SK-N-SH (cell line): Measurements from ENCODE around the gene TCHP. TPM values are rescaled to one million over a fixed set of nuclear protein-coding genes. Genes with fewer than 3 reads are reported as not detected.

Experiments
- CTCF ChIA-PET: fragments of 300-600, 350-600 bp; formaldehyde crosslinking; extraction: SDS; loops from one replicate; lab custom pipeline; 2021; lab: Yijun Ruan, JAX
- POLR2A ChIA-PET: fragments of 350-600 bp; sonication (Branson Sonifier 250); formaldehyde crosslinking; extraction: SDS; loops from one replicate; lab custom pipeline; 2020; ENCODE audit warnings: antibody characterized with exemption, inconsistent platforms; lab: Yijun Ruan, JAX
- DNase-seq: peaks from one replicate; pipeline ENCODE4 v3.0.0; 2012
- H2AFZ ChIP-seq: fragments of 200-600 bp; sonication (generic); 2 replicates; pipeline ENCODE4 v1.8.1; 2016; ENCODE audit warnings: antibody characterized with exemption, mild to moderate bottlenecking, low read depth
- H3F3A ChIP-seq: fragments of 200-600 bp; sonication (generic); replicated peaks from 2 replicates; pipeline ENCODE3; 2016; ENCODE audit warnings: antibody characterized with exemption, mild to moderate bottlenecking; ENCODE audit not compliant: insufficient read depth
- H3K27ac ChIP-seq, 2 experiments: fragments of 200-500 bp in 1 of 2; fragments of 200-600 bp in 1 of 2; sonication (Bioruptor generic) in 1 of 2; sonication (generic), shearing (Covaris generic) in 1 of 2; 2 replicates each; pipeline versions ENCODE4 v1.5.1 to v1.6.1; 2014 to 2016; ENCODE audit warnings: low read depth in 2 of 2, inconsistent platforms in 1 of 2, low read length in 1 of 2, mild to moderate bottlenecking in 1 of 2, mixed read lengths in 1 of 2
- H3K27me3 ChIP-seq: fragments of 200-600 bp; sonication (generic), shearing (Covaris generic); 2 replicates; pipeline ENCODE4 v1.6.1; 2016; ENCODE audit warnings: mixed run types; ENCODE audit not compliant: insufficient read depth
- H3K36me3 ChIP-seq, 2 experiments: fragments of 200-500 bp in 1 of 2; fragments of 200-600 bp in 1 of 2; sonication (Bioruptor generic) in 1 of 2; sonication (generic) in 1 of 2; replicated peaks in 1 of 2; 2 replicates each; pipeline versions ENCODE3 to v1.5.1; 2014 to 2016; ENCODE audit warnings: low read length in 1 of 2, mild to moderate bottlenecking in 1 of 2; ENCODE audit not compliant: insufficient read depth in 2 of 2, control insufficient read depth in 1 of 2
- H3K4me1 ChIP-seq, 2 experiments: fragments of 200-500 bp in 1 of 2; fragments of 200-600 bp in 1 of 2; sonication (Bioruptor generic) in 1 of 2; sonication (generic), shearing (Covaris generic) in 1 of 2; 2 replicates each; pipeline versions ENCODE4 v1.5.1 to v1.6.1; 2014 to 2016; ENCODE audit warnings: low read depth in 1 of 2, low read length in 1 of 2, mixed run types in 1 of 2; ENCODE audit not compliant: insufficient read depth in 2 of 2, control insufficient read depth in 1 of 2
- H3K4me2 ChIP-seq: fragments of 200-600 bp; sonication (generic), shearing (Covaris generic); 2 replicates; pipeline ENCODE4 v1.6.1; 2017; ENCODE audit warnings: mixed run types
- H3K4me3 ChIP-seq, 2 experiments: fragments of 200-500 bp in 1 of 2; fragments of 200-600 bp in 1 of 2; sonication (Bioruptor generic) in 1 of 2; sonication (generic), shearing (Covaris generic) in 1 of 2; 2 replicates each; pipeline versions ENCODE4 v1.5.1 to v1.8.1; 2014 to 2016; ENCODE audit warnings: low read depth in 2 of 2, inconsistent platforms in 1 of 2, low read length in 1 of 2, mild to moderate bottlenecking in 1 of 2, mixed read lengths in 1 of 2, moderate library complexity in 1 of 2
- H3K79me2 ChIP-seq: fragments of 200-600 bp; sonication (generic); 2 replicates; pipeline ENCODE4 v1.8.1; 2017; ENCODE audit warnings: mild to moderate bottlenecking; ENCODE audit not compliant: insufficient read depth
- H3K9ac ChIP-seq: fragments of 200-600 bp; sonication (generic); 2 replicates; pipeline ENCODE4 v1.6.1; 2017; ENCODE audit warnings: mixed run types
- H3K9me2 ChIP-seq: fragments of 200-600 bp; sonication (generic); 2 replicates; pipeline ENCODE4 v1.6.1; 2017; ENCODE audit warnings: mixed run types
- H3K9me3 ChIP-seq: fragments of 200-600 bp; sonication (generic); 2 replicates; pipeline ENCODE4 v1.6.1; 2017; ENCODE audit warnings: mixed run types, mild to moderate bottlenecking, moderate library complexity
- H4K20me1 ChIP-seq: fragments of 200-600 bp; sonication (generic); 2 replicates; pipeline ENCODE4 v1.6.1; 2017; ENCODE audit warnings: mild to moderate bottlenecking, mixed run types; ENCODE audit not compliant: insufficient read depth
- ELF1 ChIP-seq: IDR thresholded peaks from 2 replicates; pipeline ENCODE4 v1.4.0; 2012
- EZH2phosphoT487 ChIP-seq: fragments of 200-600 bp; sonication (generic); IDR thresholded peaks from 2 replicates; pipeline ENCODE4 v1.6.1; 2017; ENCODE audit warnings: low read depth, mixed run types, mild to moderate bottlenecking, antibody characterized with exemption, moderate library complexity, borderline replicate concordance
- FOSL2 ChIP-seq: IDR thresholded peaks from 2 replicates; pipeline ENCODE4 v1.4.0; 2012; ENCODE audit warnings: low read depth, mild to moderate bottlenecking, moderate library complexity, borderline replicate concordance
- FOXJ3 ChIP-seq: sonication (generic); formaldehyde crosslinking; IDR thresholded peaks from 2 replicates; pipeline ENCODE4 v1.5.1; 2020; ENCODE audit warnings: mild to moderate bottlenecking, missing genetic modification reagents
- FOXM1 ChIP-seq: IDR thresholded peaks from 2 replicates; pipeline ENCODE4 v1.4.0; 2012; ENCODE audit warnings: low read depth, mild to moderate bottlenecking
- JUND ChIP-seq: IDR thresholded peaks from 2 replicates; pipeline ENCODE4 v1.4.0; 2012
- MEF2A ChIP-seq: IDR thresholded peaks from 2 replicates; pipeline ENCODE4 v1.4.0; 2012; ENCODE audit warnings: low read depth, borderline replicate concordance
- MXI1 ChIP-seq: IDR thresholded peaks from 2 replicates; pipeline ENCODE4 v1.6.1; 2012; ENCODE audit warnings: mild to moderate bottlenecking, low read depth, low read length, improper control_type of control experiment
- POLR2AphosphoS5 ChIP-seq: IDR thresholded peaks from 2 replicates; pipeline ENCODE4 v1.6.1; 2012; ENCODE audit warnings: low read depth, low read length
- RCOR1 ChIP-seq: fragments of 150-350 bp; IDR thresholded peaks from 2 replicates; pipeline ENCODE4 v1.6.1; 2017; ENCODE audit warnings: antibody characterized with exemption, low read length
- RFX5 ChIP-seq: IDR thresholded peaks from 2 replicates; pipeline ENCODE4 v1.6.1; 2012; ENCODE audit warnings: mild to moderate bottlenecking, improper control_type of control experiment, low read length
- RXRA ChIP-seq: IDR thresholded peaks from 2 replicates; pipeline ENCODE4 v1.4.0; 2012; ENCODE audit warnings: low read depth, mild to moderate bottlenecking, borderline replicate concordance
- TAF1 ChIP-seq: IDR thresholded peaks from 2 replicates; pipeline ENCODE4 v1.6.1; 2012; ENCODE audit warnings: low read depth, mild to moderate bottlenecking, low read length, moderate library complexity, borderline replicate concordance
- YY1 ChIP-seq: IDR thresholded peaks from 2 replicates; pipeline ENCODE4 v1.4.0; 2012; ENCODE audit warnings: low read depth, mild to moderate bottlenecking
- WGBS: methylation state at CpG from one replicate; pipeline ENCODE4 v1.1.6; 2017; ENCODE audit warnings: low lambda C conversion rate; 5-methylcytosine and 5-hydroxymethylcytosine counted together
- polyA plus RNA-seq, 3 experiments: library from polyadenylated mRNA; depleted of rRNA; stranded (reverse); fragments of >200 nt; gene quantifications; 2 replicates each; pipeline ENCODE4 v1.2.3, GENCODE V29; 2012
- TF ChIP-seq, protein P1 (sequence below): IDR thresholded peaks from 2 replicates; pipeline ENCODE4 v1.6.1; 2012; ENCODE audit warnings: mild to moderate bottlenecking, low read depth, low read length, moderate library complexity
- TF ChIP-seq, protein P2 (sequence below): fragments of 150-350 bp; IDR thresholded peaks from 2 replicates; pipeline ENCODE4 v1.6.1; 2016; ENCODE audit warnings: mild to moderate bottlenecking, low read depth, low read length
- TF ChIP-seq, protein P3 (sequence below): fragments of 200-600 bp; sonication (generic); IDR thresholded peaks from 2 replicates; pipeline ENCODE4 v1.6.1; 2017; ENCODE audit warnings: antibody characterized with exemption, mild to moderate bottlenecking, moderate library complexity
- TF ChIP-seq, protein P4 (sequence below): IDR thresholded peaks from 2 replicates; pipeline ENCODE4; 2012

Gene TCHP
- polyA plus RNA-seq, 1 of the 3 experiments (the other 2 are of a cell fraction), result 37.3 TPM

DNA sequence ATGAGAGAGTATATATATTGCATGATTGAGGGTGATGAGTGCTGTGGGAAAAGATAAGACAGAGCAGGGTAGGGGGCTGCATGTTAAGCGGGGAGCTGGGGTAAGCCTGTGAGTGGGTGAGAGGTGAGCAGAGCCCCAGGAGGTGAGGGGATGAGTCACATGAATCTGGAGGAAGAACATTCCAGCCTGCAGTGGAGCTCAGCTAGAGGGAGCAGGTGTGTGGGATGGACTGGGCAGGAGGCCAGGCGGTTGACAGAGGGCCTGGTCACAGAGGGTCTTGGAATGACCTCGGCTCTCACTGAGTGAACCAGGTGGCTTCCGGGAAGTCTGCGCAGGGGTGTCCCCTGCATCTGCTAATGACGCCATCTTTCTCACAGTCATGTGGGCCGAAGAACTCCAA, 51.7 kb downstream of the TCHP start (continued):
- TF ChIP-seq TAF1, result no peak
- no peak for TF ChIP-seq ELF1
- peak; percentile 70; the same call in 1 of the 2 replicates for TF ChIP-seq RXRA
- TF ChIP-seq YY1, result no peak

DNA sequence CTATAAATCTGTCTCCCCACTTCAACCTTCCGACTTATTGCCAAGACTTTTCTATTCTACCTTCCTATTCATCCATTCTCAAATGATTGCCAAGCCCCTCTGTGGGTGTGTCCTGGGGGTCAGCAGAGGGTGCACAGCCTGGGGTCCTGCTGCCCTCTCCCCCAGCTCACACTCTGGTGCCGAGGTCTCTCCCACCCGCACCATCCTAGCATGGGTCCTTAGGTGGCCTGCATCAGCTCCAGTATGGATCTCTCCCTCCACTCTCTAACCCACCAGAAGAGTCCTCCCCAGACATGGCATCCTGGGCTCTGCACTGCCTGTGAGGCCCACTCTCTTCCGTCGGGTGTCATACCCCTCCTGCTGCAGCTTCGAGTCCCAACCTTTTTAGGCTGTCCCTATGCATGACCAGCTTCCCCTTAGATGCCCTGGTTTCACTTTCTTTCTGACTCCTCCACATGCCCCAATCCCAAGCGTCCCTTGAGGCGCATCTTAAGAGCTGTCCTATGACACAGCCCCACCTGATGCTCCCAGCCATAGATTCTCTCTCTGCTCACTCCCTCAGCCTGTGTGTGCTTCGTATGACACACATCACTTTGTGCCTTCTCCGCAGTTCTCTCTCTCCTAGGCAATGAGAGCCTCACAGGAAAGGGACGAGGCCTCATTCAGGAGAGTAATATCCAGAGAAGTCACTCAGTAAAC, 52.2 kb downstream of the TCHP start:
- 96% methylated on average over 11 of the region's 11 CpGs for WGBS
- Histone ChIP-seq H3K9me3 (no peaks in the 10 kb centered on the region), H3K27ac (peak overlapping the region; percentile 76 to 92), H3K36me3 (peaks cover 35 to 52% of the 10 kb centered on the region in 2 experiments), H3K27me3 (no peaks in the 10 kb centered on the region), H3K9me2 (no peaks in the 10 kb centered on the region), H3K4me3 (no peak overlapping the region), H4K20me1 (peaks cover 3% of the 10 kb centered on the region; the same call in 1 of the 2 replicates), H3K9ac (no peak overlapping the region), H2AFZ (no peak overlapping the region), H3K4me2 (peak overlapping the region; percentile 60), H3K4me1 (peaks cover 10 to 52% of the 10 kb centered on the region in 2 experiments), H3K79me2 (no peaks in the 10 kb centered on the region), H3F3A (peaks cover 52% of the 10 kb centered on the region)
- CTCF ChIA-PET, result no interaction called here
- TF ChIP-seq RFX5 (no peak), POLR2AphosphoS5 (no peak), FOXJ3 (no peak), MXI1 (no peak), EZH2phosphoT487 (no peak), FOXM1 (no peak)
- TF ChIP-seq, protein P1, sequence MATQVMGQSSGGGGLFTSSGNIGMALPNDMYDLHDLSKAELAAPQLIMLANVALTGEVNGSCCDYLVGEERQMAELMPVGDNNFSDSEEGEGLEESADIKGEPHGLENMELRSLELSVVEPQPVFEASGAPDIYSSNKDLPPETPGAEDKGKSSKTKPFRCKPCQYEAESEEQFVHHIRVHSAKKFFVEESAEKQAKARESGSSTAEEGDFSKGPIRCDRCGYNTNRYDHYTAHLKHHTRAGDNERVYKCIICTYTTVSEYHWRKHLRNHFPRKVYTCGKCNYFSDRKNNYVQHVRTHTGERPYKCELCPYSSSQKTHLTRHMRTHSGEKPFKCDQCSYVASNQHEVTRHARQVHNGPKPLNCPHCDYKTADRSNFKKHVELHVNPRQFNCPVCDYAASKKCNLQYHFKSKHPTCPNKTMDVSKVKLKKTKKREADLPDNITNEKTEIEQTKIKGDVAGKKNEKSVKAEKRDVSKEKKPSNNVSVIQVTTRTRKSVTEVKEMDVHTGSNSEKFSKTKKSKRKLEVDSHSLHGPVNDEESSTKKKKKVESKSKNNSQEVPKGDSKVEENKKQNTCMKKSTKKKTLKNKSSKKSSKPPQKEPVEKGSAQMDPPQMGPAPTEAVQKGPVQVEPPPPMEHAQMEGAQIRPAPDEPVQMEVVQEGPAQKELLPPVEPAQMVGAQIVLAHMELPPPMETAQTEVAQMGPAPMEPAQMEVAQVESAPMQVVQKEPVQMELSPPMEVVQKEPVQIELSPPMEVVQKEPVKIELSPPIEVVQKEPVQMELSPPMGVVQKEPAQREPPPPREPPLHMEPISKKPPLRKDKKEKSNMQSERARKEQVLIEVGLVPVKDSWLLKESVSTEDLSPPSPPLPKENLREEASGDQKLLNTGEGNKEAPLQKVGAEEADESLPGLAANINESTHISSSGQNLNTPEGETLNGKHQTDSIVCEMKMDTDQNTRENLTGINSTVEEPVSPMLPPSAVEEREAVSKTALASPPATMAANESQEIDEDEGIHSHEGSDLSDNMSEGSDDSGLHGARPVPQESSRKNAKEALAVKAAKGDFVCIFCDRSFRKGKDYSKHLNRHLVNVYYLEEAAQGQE, result no peak
- POLR2A ChIA-PET, result no interaction called here
- no peak for DNase-seq

DNA sequence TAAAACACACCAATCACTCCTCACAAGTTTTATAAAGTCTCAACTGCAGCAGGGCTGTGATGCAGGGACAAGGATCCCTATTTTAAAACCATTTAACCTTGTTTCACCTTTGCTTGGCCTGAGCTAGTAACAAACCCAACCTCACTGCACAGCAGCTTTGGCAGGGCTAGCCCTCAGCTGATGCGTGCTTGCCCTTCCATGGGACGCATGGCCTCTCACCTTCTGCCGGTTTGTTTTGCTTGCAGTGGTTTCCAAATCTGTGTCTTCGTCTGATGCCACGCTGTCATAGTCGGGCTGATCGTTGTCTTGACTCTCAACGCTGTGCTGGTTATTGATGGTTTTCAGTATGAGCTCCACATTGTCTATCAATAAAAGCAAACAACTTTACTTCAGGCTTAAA, 52.8 kb downstream of the TCHP start:
- Histone ChIP-seq H3K9ac (no peak overlapping the region), H2AFZ (no peak overlapping the region), H4K20me1 (peaks cover 3% of the 10 kb centered on the region; the same call in 1 of the 2 replicates), H3K4me1 (peaks cover 10 to 51% of the 10 kb centered on the region in 2 experiments), H3F3A (peaks cover 52% of the 10 kb centered on the region), H3K27me3 (no peaks in the 10 kb centered on the region), H3K9me2 (no peaks in the 10 kb centered on the region), H3K36me3 (peaks cover 35 to 46% of the 10 kb centered on the region in 2 experiments), H3K4me3 (no peak overlapping the region), H3K9me3 (no peaks in the 10 kb centered on the region), H3K4me2 (0 out of 2 replicates have a peak overlapping the region, but pooled peaks have one; percentile 9), H3K79me2 (no peaks in the 10 kb centered on the region), H3K27ac (peak overlapping the region in 1 of 2 experiments; percentile 92; a peak in 2 of 4 replicates)
- WGBS, result 96% methylated on average over 8 of the region's 8 CpGs
- POLR2A ChIA-PET, result no interaction called here
- CTCF ChIA-PET, result no interaction called here
- DNase-seq, result no peak
- no peak for TF ChIP-seq RCOR1
- TF ChIP-seq EZH2phosphoT487, result no peak
- TF ChIP-seq, protein P2, sequence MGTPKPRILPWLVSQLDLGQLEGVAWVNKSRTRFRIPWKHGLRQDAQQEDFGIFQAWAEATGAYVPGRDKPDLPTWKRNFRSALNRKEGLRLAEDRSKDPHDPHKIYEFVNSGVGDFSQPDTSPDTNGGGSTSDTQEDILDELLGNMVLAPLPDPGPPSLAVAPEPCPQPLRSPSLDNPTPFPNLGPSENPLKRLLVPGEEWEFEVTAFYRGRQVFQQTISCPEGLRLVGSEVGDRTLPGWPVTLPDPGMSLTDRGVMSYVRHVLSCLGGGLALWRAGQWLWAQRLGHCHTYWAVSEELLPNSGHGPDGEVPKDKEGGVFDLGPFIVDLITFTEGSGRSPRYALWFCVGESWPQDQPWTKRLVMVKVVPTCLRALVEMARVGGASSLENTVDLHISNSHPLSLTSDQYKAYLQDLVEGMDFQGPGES, result no peak
- no peak for TF ChIP-seq FOSL2
- TF ChIP-seq, protein P3, sequence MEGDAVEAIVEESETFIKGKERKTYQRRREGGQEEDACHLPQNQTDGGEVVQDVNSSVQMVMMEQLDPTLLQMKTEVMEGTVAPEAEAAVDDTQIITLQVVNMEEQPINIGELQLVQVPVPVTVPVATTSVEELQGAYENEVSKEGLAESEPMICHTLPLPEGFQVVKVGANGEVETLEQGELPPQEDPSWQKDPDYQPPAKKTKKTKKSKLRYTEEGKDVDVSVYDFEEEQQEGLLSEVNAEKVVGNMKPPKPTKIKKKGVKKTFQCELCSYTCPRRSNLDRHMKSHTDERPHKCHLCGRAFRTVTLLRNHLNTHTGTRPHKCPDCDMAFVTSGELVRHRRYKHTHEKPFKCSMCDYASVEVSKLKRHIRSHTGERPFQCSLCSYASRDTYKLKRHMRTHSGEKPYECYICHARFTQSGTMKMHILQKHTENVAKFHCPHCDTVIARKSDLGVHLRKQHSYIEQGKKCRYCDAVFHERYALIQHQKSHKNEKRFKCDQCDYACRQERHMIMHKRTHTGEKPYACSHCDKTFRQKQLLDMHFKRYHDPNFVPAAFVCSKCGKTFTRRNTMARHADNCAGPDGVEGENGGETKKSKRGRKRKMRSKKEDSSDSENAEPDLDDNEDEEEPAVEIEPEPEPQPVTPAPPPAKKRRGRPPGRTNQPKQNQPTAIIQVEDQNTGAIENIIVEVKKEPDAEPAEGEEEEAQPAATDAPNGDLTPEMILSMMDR, result no peak
- no peak for TF ChIP-seq JUND
- TF ChIP-seq MXI1, result no peak
- no peak for TF ChIP-seq RXRA
- TF ChIP-seq, protein P4, sequence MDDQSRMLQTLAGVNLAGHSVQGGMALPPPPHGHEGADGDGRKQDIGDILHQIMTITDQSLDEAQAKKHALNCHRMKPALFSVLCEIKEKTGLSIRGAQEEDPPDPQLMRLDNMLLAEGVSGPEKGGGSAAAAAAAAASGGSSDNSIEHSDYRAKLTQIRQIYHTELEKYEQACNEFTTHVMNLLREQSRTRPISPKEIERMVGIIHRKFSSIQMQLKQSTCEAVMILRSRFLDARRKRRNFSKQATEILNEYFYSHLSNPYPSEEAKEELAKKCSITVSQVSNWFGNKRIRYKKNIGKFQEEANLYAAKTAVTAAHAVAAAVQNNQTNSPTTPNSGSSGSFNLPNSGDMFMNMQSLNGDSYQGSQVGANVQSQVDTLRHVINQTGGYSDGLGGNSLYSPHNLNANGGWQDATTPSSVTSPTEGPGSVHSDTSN, result no peak
- TF ChIP-seq MEF2A, result no peak
